ENCODE measurements around the gene FHIT.

DNA sequence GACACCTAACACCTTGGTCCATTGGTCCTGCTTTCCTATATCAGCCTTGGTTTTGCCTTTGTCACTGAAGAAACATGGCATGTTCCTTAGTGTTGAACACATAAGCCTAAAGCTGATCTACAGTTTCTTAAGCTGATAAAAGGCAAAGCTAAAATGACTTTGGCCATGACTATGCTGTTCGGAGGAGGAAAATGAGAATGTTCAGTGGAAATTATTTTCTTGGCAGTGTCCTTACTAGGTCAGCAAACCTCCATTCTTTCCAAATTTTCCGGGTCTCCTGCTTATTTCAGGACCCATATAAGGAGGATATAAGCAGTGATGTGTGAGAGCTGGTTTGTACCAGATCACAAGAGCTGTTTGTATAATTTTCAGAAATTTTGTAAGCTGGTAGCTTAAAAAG lies 1368.5 kb downstream of the FHIT start:
- TF ChIP-seq, protein P1, sequence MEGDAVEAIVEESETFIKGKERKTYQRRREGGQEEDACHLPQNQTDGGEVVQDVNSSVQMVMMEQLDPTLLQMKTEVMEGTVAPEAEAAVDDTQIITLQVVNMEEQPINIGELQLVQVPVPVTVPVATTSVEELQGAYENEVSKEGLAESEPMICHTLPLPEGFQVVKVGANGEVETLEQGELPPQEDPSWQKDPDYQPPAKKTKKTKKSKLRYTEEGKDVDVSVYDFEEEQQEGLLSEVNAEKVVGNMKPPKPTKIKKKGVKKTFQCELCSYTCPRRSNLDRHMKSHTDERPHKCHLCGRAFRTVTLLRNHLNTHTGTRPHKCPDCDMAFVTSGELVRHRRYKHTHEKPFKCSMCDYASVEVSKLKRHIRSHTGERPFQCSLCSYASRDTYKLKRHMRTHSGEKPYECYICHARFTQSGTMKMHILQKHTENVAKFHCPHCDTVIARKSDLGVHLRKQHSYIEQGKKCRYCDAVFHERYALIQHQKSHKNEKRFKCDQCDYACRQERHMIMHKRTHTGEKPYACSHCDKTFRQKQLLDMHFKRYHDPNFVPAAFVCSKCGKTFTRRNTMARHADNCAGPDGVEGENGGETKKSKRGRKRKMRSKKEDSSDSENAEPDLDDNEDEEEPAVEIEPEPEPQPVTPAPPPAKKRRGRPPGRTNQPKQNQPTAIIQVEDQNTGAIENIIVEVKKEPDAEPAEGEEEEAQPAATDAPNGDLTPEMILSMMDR (IDR thresholded peaks at IDR 0.05): no peak
- TF ChIP-seq POLR2A (IDR thresholded peaks at IDR 0.05): no peak

All from transverse colon (tissue), 3 donors.